RWPE2 (cell line): ENCODE results near the gene CHST1.

Experiments
- ATAC-seq: fragments of 200-7000 bp; cut with Tn5 transposase; 3 replicates; pipeline ENCODE4 v1.9.1; 2021; ENCODE audit warnings: low read depth
- DNase-seq: peaks from one replicate; pipeline ENCODE4 v3.0.0-alpha.2; 2020; ENCODE audit warnings: low spot score
- H3K27ac ChIP-seq: fragments of 450-650 bp; 2 replicates; pipeline ENCODE4 v1.5.1; 2017; ENCODE audit warnings: mild to moderate bottlenecking; ENCODE audit not compliant: poor library complexity, severe bottlenecking
- H3K27me3 ChIP-seq: fragments of 250-450 bp; sonication (Bioruptor Pico); 2 replicates; pipeline ENCODE4 v1.5.1; 2021; ENCODE audit warnings: mild to moderate bottlenecking, moderate library complexity; ENCODE audit not compliant: insufficient read depth, poor library complexity, severe bottlenecking
- H3K36me3 ChIP-seq: fragments of 250-450 bp; sonication (Bioruptor Pico); 2 replicates; pipeline ENCODE4 v1.5.1; 2020; ENCODE audit warnings: low read depth, mild to moderate bottlenecking, moderate library complexity
- H3K4me1 ChIP-seq: fragments of 250-450 bp; sonication (Bioruptor Pico); 2 replicates; pipeline ENCODE4 v1.5.1; 2021; ENCODE audit warnings: mild to moderate bottlenecking, moderate library complexity; ENCODE audit not compliant: insufficient read depth, poor library complexity, severe bottlenecking
- H3K4me3 ChIP-seq: fragments of 250-450 bp; sonication (Bioruptor Pico); 2 replicates; pipeline ENCODE4 v1.5.1; 2021; ENCODE audit warnings: mild to moderate bottlenecking, moderate library complexity; ENCODE audit not compliant: severe bottlenecking
- H3K9me3 ChIP-seq: fragments of 250-450 bp; sonication (Bioruptor Pico); 2 replicates; pipeline ENCODE4 v1.5.1; 2021; ENCODE audit warnings: mild to moderate bottlenecking, moderate library complexity; ENCODE audit not compliant: severe bottlenecking
- TF ChIP-seq, protein P1 (sequence below): fragments of 450-650 bp; IDR thresholded peaks from one replicate; pipeline ENCODE4 v1.5.1; 2017; ENCODE audit warnings: mild to moderate bottlenecking, moderate library complexity; ENCODE audit not compliant: poor library complexity, severe bottlenecking

The CHST1 gene

DNA sequence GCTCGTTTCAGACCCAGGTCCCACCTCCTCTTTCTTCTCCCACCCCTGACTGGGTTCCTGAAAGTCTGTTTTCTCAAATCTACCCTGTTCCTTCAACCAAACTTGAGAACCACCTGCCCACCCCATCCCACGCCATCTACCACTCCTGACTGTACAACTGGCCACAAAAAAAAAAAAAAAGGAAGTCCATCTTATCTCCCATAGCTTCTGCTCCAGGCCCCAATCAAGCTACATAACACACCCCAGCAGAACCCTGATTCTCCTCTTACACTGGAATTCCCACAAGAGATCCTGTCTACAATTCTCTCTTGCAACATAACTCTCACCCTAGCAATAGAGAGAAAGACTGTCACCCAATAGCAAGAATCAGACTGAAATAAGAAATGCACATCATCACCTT is 39.2 kb upstream of the CHST1 start:
- Histone ChIP-seq H3K9me3 (no peaks in the 10 kb centered on the region), H3K27me3 (peaks cover 17% of the 10 kb centered on the region), H3K36me3 (no peaks in the 10 kb centered on the region), H3K27ac (no peak overlapping the region), H3K4me3 (no peak overlapping the region), H3K4me1 (no peaks in the 10 kb centered on the region)
- TF ChIP-seq, protein P1, sequence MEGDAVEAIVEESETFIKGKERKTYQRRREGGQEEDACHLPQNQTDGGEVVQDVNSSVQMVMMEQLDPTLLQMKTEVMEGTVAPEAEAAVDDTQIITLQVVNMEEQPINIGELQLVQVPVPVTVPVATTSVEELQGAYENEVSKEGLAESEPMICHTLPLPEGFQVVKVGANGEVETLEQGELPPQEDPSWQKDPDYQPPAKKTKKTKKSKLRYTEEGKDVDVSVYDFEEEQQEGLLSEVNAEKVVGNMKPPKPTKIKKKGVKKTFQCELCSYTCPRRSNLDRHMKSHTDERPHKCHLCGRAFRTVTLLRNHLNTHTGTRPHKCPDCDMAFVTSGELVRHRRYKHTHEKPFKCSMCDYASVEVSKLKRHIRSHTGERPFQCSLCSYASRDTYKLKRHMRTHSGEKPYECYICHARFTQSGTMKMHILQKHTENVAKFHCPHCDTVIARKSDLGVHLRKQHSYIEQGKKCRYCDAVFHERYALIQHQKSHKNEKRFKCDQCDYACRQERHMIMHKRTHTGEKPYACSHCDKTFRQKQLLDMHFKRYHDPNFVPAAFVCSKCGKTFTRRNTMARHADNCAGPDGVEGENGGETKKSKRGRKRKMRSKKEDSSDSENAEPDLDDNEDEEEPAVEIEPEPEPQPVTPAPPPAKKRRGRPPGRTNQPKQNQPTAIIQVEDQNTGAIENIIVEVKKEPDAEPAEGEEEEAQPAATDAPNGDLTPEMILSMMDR = no peak
- DNase-seq (no peak), ATAC-seq (no peak)

DNA sequence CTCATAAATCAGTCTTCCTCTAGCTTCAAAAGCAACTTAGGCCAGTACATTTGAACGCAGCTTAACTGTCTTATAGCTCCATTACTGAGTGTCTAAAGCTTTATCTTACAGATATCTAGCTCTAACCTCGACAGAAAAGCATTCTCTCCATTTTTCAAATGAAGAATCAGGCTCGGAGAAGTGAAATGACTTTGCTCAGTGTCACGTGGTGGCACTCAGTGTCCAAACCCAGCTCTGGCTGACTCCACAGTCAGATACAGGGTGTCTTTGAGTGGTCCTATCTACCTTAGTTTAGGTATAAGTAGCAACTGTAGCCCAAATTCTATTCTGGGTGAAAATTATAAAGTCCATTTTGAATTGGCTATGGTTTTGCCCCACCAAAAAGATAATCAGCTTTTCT is 38.7 kb upstream of the CHST1 start:
- Histone ChIP-seq H3K27ac (no peak overlapping the region), H3K36me3 (no peaks in the 10 kb centered on the region), H3K27me3 (peaks cover 17% of the 10 kb centered on the region), H3K9me3 (no peaks in the 10 kb centered on the region), H3K4me3 (no peak overlapping the region), H3K4me1 (no peaks in the 10 kb centered on the region)
- DNase-seq = no peak
- no peak for ATAC-seq
- TF ChIP-seq, protein P1 = no peak

DNA sequence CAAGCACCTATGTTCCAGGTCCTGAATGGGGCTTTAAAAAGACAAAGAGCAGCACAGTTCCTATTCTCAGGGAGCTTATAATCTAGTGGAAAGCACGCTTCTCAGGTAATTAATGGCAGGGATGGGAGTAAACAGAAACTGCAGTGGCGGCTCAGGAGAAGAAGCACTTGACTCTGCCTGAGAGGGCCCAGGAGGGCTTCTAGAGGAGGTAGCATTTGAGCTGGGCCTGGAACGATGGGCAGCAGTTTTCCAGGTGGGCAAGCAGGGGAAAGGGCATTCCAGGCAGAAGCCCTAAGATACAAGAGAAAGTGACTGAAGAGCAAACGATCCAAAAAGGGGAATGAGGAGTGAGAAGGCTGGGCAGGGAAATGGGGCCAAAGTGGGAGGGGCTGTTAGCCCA is 37.1 kb upstream of the CHST1 start:
- no peaks in the 10 kb centered on the region for H3K36me3 ChIP-seq
- no peaks in the 10 kb centered on the region for H3K4me1 ChIP-seq
- ATAC-seq = no peak
- H3K9me3 ChIP-seq = no peaks in the 10 kb centered on the region
- no peak for DNase-seq
- no peak overlapping the region for H3K27ac ChIP-seq
- no peak overlapping the region for H3K4me3 ChIP-seq
- TF ChIP-seq, protein P1 = no peak
- peaks cover 7% of the 10 kb centered on the region for H3K27me3 ChIP-seq

DNA sequence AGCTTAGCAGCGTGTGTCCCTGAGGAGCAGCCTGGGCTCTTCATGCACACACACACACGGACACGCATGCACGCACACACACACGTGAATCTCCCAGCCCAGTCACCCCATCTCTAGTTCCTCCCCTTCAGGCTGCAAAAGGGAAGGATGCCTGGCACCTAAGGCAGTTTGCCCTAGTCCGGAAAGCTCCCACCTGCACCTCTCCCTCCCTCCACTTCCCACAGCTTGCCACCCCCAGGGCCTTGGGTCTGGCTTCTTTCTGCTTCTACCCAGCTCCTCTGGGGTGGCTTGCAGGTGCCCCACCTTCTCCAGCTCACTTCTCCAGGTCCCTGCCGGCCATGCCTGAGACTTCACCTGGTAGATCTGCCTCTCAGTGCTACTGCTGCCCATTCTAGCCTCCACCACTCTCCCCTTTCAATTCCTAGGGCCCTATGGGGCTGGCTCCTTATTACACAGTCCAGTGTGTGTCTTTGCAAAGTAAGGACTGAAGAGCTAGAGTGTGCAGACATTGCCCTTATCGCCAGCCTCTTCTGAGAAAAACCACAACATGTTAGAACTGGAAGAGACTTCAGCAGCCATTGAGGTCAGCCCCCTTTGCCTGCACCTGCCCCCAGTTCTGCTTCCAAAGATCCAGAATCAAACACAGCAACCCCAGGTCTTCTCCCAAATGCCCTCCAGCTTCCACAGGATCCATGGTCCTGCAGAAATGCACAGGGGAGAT is 33.5 kb upstream of the CHST1 start:
- Histone ChIP-seq H3K9me3 (no peaks in the 10 kb centered on the region), H3K36me3 (no peaks in the 10 kb centered on the region), H3K4me3 (no peak overlapping the region), H3K27me3 (no peaks in the 10 kb centered on the region), H3K4me1 (no peaks in the 10 kb centered on the region), H3K27ac (no peak overlapping the region)
- ATAC-seq (no peak), DNase-seq (no peak)
- TF ChIP-seq, protein P1 = no peak

DNA sequence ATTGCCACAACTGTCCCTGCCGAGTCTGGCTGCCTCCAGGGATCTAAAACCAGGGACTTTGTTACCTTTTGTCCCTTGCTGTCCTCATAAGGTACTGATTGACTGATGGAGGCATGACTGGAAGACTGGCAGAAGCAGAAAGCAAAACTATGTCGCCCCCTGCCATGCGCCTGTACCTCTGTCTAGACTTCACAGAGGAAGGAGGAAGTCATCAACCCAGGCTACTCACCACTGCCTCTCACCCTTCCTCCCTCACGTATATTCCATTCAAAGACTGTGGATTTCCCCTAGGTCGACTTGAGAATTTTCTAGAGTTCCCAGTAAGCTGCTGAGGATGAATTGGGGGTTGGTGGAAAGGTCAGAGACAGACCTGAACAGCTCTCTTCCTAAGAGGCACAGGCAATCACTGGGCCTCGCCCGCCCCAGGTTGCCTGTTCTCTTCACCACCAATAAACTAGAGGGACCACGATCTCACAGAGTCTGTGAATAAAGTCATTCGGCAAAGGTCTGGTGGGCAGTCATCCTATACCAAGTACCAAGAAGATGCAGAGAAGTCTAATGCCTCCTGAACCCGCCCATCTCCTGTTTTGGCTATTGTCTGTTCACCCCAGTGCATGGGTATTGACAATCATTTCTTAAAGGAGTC is 27.5 kb upstream of the CHST1 start:
- Histone ChIP-seq H3K4me3 (no peak overlapping the region), H3K36me3 (no peaks in the 10 kb centered on the region), H3K4me1 (no peaks in the 10 kb centered on the region), H3K27me3 (no peaks in the 10 kb centered on the region), H3K27ac (no peak overlapping the region), H3K9me3 (no peaks in the 10 kb centered on the region)
- TF ChIP-seq, protein P1 = no peak
- ATAC-seq (no peak), DNase-seq (no peak)
